OCI-LY1 (cell line): Measurements from ENCODE around the gene TRIM28.

Experiments
- H2AFZ ChIP-seq: fragments of 200-600 bp; sonication (generic), shearing (Covaris generic); 2 replicates; pipeline ENCODE4 v1.6.0; 2014; ENCODE audit warnings: antibody characterized with exemption, mild to moderate bottlenecking, low read length
- H3F3A ChIP-seq: fragments of 200-600 bp; sonication (generic), shearing (Covaris generic); 2 replicates; pipeline ENCODE4 v1.6.0; 2014; ENCODE audit warnings: mild to moderate bottlenecking, antibody characterized with exemption, low read length, moderate library complexity; ENCODE audit not compliant: insufficient read depth
- H3K27ac ChIP-seq: fragments of 200-600 bp; sonication (generic); 2 replicates; pipeline ENCODE4 v1.5.1; 2014; ENCODE audit warnings: low read length, mixed run types, mild to moderate bottlenecking, low read depth; ENCODE audit not compliant: poor library complexity, severe bottlenecking
- H3K27me3 ChIP-seq: fragments of 200-600 bp; sonication (generic); 2 replicates; pipeline ENCODE4 v1.6.0; 2014; ENCODE audit warnings: antibody characterized with exemption, mild to moderate bottlenecking, low read length, moderate library complexity; ENCODE audit not compliant: insufficient read depth
- H3K36me3 ChIP-seq: fragments of 200-600 bp; sonication (generic); 2 replicates; pipeline ENCODE4 v1.6.1; 2014; ENCODE audit warnings: mild to moderate bottlenecking, antibody characterized with exemption, low read length, moderate library complexity, mixed read lengths; ENCODE audit not compliant: insufficient read depth
- H3K4me1 ChIP-seq: fragments of 200-600 bp; sonication (generic); 2 replicates; pipeline ENCODE4 v1.5.1; 2014; ENCODE audit warnings: mild to moderate bottlenecking, low read length, moderate library complexity; ENCODE audit not compliant: insufficient read depth, severe bottlenecking
- H3K4me2 ChIP-seq: fragments of 200-600 bp; sonication (generic), shearing (Covaris generic); 2 replicates; pipeline ENCODE4 v1.6.1; 2014; ENCODE audit warnings: low read length
- H3K4me3 ChIP-seq: fragments of 200-600 bp; sonication (generic); 2 replicates; pipeline ENCODE4 v1.5.1; 2014; ENCODE audit warnings: low read length, low read depth, mild to moderate bottlenecking, mixed read lengths; ENCODE audit not compliant: poor library complexity, severe bottlenecking
- H3K79me2 ChIP-seq: fragments of 200-600 bp; shearing (Covaris generic); 2 replicates; pipeline ENCODE4 v1.6.1; 2016; ENCODE audit warnings: mixed run types, low read length, mixed read lengths; ENCODE audit not compliant: insufficient read depth
- H3K9ac ChIP-seq: fragments of 200-600 bp; sonication (generic), shearing (Covaris generic); 2 replicates; pipeline ENCODE4 v1.6.1; 2014; ENCODE audit warnings: mild to moderate bottlenecking, low read length, mixed read lengths
- H3K9me2 ChIP-seq: fragments of 200-600 bp; sonication (generic), shearing (Covaris generic); 2 replicates; pipeline ENCODE4 v1.6.1; 2014; ENCODE audit warnings: low read depth, mild to moderate bottlenecking, low read length, mixed read lengths
- H3K9me3 ChIP-seq: fragments of 200-600 bp; shearing (Covaris generic); 2 replicates; pipeline ENCODE4 v1.6.1; 2014; ENCODE audit warnings: low read length, mixed read lengths
- H4K20me1 ChIP-seq: fragments of 200-600 bp; sonication (generic), shearing (Covaris generic); 2 replicates; pipeline ENCODE4 v1.6.0; 2016; ENCODE audit warnings: mild to moderate bottlenecking, low read length; ENCODE audit not compliant: insufficient read depth
- EZH2 ChIP-seq: fragments of 200-600 bp; sonication (generic), shearing (Covaris generic); IDR thresholded peaks from 2 replicates; pipeline ENCODE4 v1.8.0; 2017; ENCODE audit warnings: borderline replicate concordance, mixed run types, mild to moderate bottlenecking, antibody characterized with exemption, low read length, moderate library complexity, mixed read lengths
- TF ChIP-seq, protein P1 (sequence below): fragments of 200-600 bp; sonication (generic), shearing (Covaris generic); IDR thresholded peaks from 2 replicates; pipeline ENCODE4 v1.5.1; 2017; ENCODE audit warnings: mild to moderate bottlenecking, antibody characterized with exemption, low read length, moderate library complexity, mixed read lengths

The TRIM28 gene

DNA sequence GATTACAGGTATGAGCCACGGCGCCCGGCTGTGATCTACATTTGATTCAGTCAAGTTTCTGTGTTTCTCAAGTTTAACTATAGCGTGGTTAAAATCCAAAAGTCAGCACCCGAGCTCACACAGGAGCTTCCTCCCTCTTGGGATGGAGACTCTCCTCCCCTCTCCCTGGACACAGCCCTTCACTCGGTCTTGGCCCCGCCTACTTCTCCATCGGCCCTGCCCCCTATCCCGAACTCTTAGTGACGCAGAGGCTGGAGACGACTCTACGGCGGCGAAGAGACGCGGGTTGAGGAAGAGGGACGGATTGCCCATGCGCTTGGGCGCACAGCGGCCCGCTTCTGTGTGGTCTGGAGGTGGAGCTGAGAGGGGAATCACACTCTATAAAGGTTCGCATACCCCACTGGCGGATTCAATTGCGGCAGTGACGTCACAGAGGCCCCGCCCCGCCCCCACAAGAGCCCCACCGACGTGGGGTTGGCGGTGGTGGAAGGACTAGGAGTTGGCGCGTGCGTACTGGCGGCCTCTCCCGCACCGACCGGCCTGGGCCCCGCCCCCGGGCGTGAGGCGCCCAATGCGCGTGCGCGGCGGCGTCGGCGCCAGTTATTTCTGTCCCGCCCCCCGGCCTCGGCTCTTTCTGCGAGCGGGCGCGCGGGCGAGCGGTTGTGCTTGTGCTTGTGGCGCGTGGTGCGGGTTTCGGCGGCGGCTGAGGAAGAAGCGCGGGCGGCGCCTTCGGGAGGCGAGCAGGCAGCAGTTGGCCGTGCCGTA, at the start of gene TRIM28:
Gene TRIM28 (plus strand): TSS at position 239 of the 765 bp plus-strand sequence. CDS start 694 bp downstream, outside the sequence.
- peaks cover 43% of the 10 kb centered on the region for H3K36me3 ChIP-seq

DNA sequence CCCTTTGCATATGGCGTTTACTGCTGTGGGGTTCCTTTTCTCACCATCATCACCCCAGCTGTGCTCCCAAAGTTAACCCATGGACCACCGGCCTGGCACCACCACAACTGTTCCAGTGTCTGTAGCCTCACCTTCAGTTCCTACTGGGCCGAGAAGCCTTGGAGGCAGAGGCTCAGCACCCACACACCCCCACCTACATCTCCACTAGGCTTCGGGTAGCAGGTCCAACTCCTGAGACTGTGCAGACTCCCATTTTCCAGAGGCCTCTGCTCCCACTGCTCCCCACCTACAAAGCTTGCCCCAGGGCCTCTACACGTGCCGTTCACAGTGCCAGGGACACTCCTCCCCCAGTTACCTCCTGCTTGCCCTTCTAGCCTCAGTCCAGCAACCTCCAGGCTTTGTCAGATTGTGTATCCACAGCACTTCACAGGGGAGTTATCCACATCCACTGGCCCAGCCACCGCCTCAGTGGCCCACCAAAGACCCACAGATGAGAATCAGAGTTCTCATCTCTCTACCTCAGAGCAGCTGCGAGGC, 46.2 kb upstream of the TRIM28 start:
- Histone ChIP-seq H3F3A (no peaks in the 10 kb centered on the region), H3K27ac (no peak overlapping the region), H3K4me3 (peak overlapping the region; percentile 77), H3K79me2 (no peaks in the 10 kb centered on the region), H3K9me2 (no peaks in the 10 kb centered on the region), H3K9ac (peak overlapping the region; percentile 79; the same call in 1 of the 2 replicates), H3K4me1 (peaks cover 24% of the 10 kb centered on the region), H2AFZ (no peak overlapping the region), H3K4me2 (peak overlapping the region; percentile 94), H3K27me3 (no peaks in the 10 kb centered on the region), H3K9me3 (no peaks in the 10 kb centered on the region), H4K20me1 (no peaks in the 10 kb centered on the region), H3K36me3 (no peaks in the 10 kb centered on the region)
- TF ChIP-seq, protein P1, sequence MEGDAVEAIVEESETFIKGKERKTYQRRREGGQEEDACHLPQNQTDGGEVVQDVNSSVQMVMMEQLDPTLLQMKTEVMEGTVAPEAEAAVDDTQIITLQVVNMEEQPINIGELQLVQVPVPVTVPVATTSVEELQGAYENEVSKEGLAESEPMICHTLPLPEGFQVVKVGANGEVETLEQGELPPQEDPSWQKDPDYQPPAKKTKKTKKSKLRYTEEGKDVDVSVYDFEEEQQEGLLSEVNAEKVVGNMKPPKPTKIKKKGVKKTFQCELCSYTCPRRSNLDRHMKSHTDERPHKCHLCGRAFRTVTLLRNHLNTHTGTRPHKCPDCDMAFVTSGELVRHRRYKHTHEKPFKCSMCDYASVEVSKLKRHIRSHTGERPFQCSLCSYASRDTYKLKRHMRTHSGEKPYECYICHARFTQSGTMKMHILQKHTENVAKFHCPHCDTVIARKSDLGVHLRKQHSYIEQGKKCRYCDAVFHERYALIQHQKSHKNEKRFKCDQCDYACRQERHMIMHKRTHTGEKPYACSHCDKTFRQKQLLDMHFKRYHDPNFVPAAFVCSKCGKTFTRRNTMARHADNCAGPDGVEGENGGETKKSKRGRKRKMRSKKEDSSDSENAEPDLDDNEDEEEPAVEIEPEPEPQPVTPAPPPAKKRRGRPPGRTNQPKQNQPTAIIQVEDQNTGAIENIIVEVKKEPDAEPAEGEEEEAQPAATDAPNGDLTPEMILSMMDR = no peak
- no peak for TF ChIP-seq EZH2

More for the DNA sequence above, at the start of gene TRIM28:
- Histone ChIP-seq H3K79me2 (peaks cover 29% of the 10 kb centered on the region), H3K4me2 (peak within 1 kb of the TSS; percentile 94), H2AFZ (no peak within 1 kb of the TSS), H3K9ac (peak within 1 kb of the TSS; percentile 90), H3K27ac (peak within 1 kb of the TSS; percentile 60), H3K27me3 (no peaks in the 10 kb centered on the region), H4K20me1 (no peaks in the 10 kb centered on the region), H3K9me2 (no peaks in the 10 kb centered on the region), H3K4me3 (peak within 1 kb of the TSS; percentile 89), H3F3A (no peaks in the 10 kb centered on the region), H3K9me3 (no peaks in the 10 kb centered on the region), H3K4me1 (peaks cover 23% of the 10 kb centered on the region)
- no peak for TF ChIP-seq EZH2

DNA sequence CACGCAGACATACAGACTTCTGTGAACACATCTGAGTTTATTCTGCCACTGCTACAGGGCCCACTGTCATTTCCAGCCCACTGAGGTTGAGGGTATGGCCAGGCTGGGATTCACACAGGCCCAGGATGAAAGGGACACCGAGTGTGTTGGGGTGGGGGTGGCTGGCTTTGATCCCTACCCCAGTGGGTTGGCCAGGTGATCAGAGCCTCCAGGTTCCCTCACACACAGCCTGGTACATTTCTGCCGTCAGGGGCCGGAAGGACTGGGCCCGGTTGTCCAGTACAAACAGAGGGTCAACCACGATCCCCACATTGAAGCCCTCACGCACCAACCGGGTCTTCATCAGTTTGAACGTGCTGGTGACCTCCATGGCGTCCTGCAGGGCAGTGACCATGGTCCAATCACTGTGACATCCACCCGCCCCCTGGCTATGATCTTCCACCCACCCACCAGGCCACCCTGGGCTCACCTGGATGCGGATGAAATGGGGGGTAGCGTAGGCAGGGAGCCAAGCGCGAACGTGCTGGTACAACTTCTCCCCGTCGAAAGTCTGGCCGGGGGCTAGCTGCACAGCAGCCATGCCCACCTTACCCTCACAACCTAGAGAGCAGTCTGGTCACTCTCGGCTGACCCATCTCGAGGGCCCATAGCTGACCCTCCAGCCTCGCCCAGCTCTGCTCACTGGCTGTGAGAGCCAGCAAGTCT, 45.4 kb upstream of the TRIM28 start:
- Histone ChIP-seq H3K27ac (peak overlapping the region; percentile 49), H4K20me1 (no peaks in the 10 kb centered on the region), H3K9me2 (no peaks in the 10 kb centered on the region), H3K79me2 (no peaks in the 10 kb centered on the region), H3K4me3 (peak overlapping the region; percentile 77), H3K9me3 (no peaks in the 10 kb centered on the region), H2AFZ (no peak overlapping the region), H3K27me3 (no peaks in the 10 kb centered on the region), H3K9ac (peak overlapping the region; percentile 79), H3K4me1 (peaks cover 24% of the 10 kb centered on the region), H3K4me2 (peak overlapping the region; percentile 94), H3K36me3 (no peaks in the 10 kb centered on the region), H3F3A (no peaks in the 10 kb centered on the region)
- TF ChIP-seq, protein P1 = no peak
- TF ChIP-seq EZH2 = no peak
